PC-3 (cell line): ENCODE results near the gene MBOAT1. TPM values are rescaled to one million over a fixed set of nuclear protein-coding genes. Genes with fewer than 3 reads are reported as not detected.

ENCODE experiments used
- ATAC-seq: fragments of 200-7000 bp; cut with Tn5 transposase; 2 replicates; pipeline ENCODE4 v1.9.1; 2020; ENCODE audit warnings: mild to moderate bottlenecking, moderate library complexity
- BruUV-seq: library from RNA; stranded (reverse); fragments of 400-500 nt; replicated peaks from 2 replicates; lab custom pipeline; 2021; lab: Mats Ljungman, UMichigan
- CTCF ChIA-PET: fragments of 300-600 bp; sonication (Branson Sonifier 250); formaldehyde crosslinking; loops from one replicate; lab custom pipeline; 2022; ENCODE audit warnings: antibody characterized with exemption; lab: Charles Lee
- POLR2A ChIA-PET: fragments of 300-600 bp; sonication (Branson Sonifier 250); formaldehyde crosslinking; loops from one replicate; lab custom pipeline; 2022; ENCODE audit warnings: antibody characterized with exemption; ENCODE audit not compliant: unreplicated experiment; lab: Charles Lee
- DNase-seq: peaks from one replicate; pipeline ENCODE4 v3.0.0-alpha.2; 2015
- H2AFZ ChIP-seq: fragments of 300-600 bp; sonication (generic); 2 replicates; pipeline ENCODE4 v1.6.0; 2016; ENCODE audit warnings: antibody characterized with exemption, low read length
- H3F3A ChIP-seq: fragments of 300-600 bp; sonication (generic); one replicate; pipeline ENCODE4 v1.6.0; 2017; ENCODE audit warnings: antibody characterized with exemption, low read length, control low read depth, mild to moderate bottlenecking; ENCODE audit not compliant: unreplicated experiment
- H3K27ac ChIP-seq: fragments of 300-600 bp; sonication (generic); 2 replicates; pipeline ENCODE4 v1.5.1; 2016; ENCODE audit warnings: mild to moderate bottlenecking, low read length
- H3K27me3 ChIP-seq: fragments of 300-600 bp; sonication (generic); 2 replicates; pipeline ENCODE4 v1.6.1; 2016; ENCODE audit warnings: low read length, mixed read lengths
- H3K36me3 ChIP-seq: fragments of 300-600 bp; sonication (generic); 2 replicates; pipeline ENCODE4 v1.6.1; 2016; ENCODE audit warnings: low read depth, mixed run types, low read length, mixed read lengths
- H3K4me1 ChIP-seq: fragments of 300-600 bp; sonication (generic); 2 replicates; pipeline ENCODE4 v1.5.1; 2016; ENCODE audit warnings: low read length; ENCODE audit not compliant: insufficient read depth
- H3K4me2 ChIP-seq: fragments of 300-600 bp; sonication (generic); 2 replicates; pipeline ENCODE4 v1.6.0; 2016; ENCODE audit warnings: low read length
- H3K4me3 ChIP-seq: fragments of 300-600 bp; sonication (generic); 2 replicates; pipeline ENCODE4 v1.5.1; 2016; ENCODE audit warnings: mild to moderate bottlenecking, low read length, mixed read lengths
- H3K79me2 ChIP-seq: fragments of 300-600 bp; sonication (generic); 2 replicates; pipeline ENCODE4 v1.6.1; 2017; ENCODE audit warnings: low read length, mixed read lengths
- H3K9ac ChIP-seq: fragments of 300-600 bp; sonication (generic); 2 replicates; pipeline ENCODE4 v1.6.0; 2016; ENCODE audit warnings: mild to moderate bottlenecking, low read length
- H3K9me2 ChIP-seq: fragments of 300-600 bp; sonication (generic); replicated peaks from 2 replicates; pipeline ENCODE4 v1.6.1; 2016; ENCODE audit warnings: mixed run types, low read length, mixed read lengths
- H3K9me3 ChIP-seq: fragments of 300-600 bp; sonication (generic); 2 replicates; pipeline ENCODE4 v1.6.1; 2016; ENCODE audit warnings: low read length, mixed read lengths
- H4K20me1 ChIP-seq: fragments of 300-600 bp; sonication (generic); 2 replicates; pipeline ENCODE4 v1.6.1; 2016; ENCODE audit warnings: low read length, mixed read lengths
- EZH2 ChIP-seq: fragments of 300-600 bp; sonication (generic); IDR thresholded peaks from one replicate; pipeline ENCODE4 v1.6.1; 2017; ENCODE audit warnings: antibody characterized with exemption, mild to moderate bottlenecking, low read length; ENCODE audit not compliant: unreplicated experiment
- EZH2phosphoT487 ChIP-seq: fragments of 300-600 bp; sonication (generic); IDR thresholded peaks from 2 replicates; pipeline ENCODE4 v1.6.1; 2018; ENCODE audit warnings: mild to moderate bottlenecking, antibody characterized with exemption, low read length, borderline replicate concordance
- intact Hi-C: fragments of 100-400 bp; cut with micrococcal nuclease; formaldehyde crosslinking; loops from 2 replicates; pipeline ENCODE4 v1.9.0; 2023
- total RNA-seq: library from RNA; depleted of rRNA; stranded (reverse); fragments of >200 nt; gene quantifications from 2 replicates; pipeline ENCODE4 v1.2.3, GENCODE V29; 2014
- TF ChIP-seq, protein P1 (sequence below): fragments of 300-600 bp; sonication (generic); conservative IDR thresholded peaks from 2 replicates; pipeline ENCODE4 v1.5.1; 2017; ENCODE audit warnings: antibody characterized with exemption, low read depth, mild to moderate bottlenecking, low read length

MBOAT1 gene
- total RNA-seq, 1 experiment from 2014 or later = 8.4 TPM

DNA sequence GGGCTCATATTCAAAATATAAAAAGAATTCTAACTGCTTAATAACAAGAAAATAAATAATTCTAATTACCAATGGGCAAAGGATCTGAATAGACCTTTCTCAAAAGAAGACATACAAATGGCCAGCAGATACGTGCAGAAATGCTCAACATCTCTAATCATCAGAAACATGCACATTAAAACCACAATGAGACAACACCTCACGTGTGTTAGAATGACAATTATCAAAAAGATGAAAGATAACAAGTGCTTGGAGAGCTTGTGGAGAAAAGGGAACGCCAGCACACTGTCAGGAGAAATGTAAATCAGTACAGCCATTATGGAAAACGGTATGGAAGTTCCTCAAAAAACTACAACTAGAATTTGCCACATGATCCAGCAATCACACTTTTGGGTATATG is 53.6 kb downstream of the MBOAT1 start:
- Histone ChIP-seq H3K36me3 (no peaks in the 10 kb centered on the region), H3K9ac (no peak overlapping the region), H4K20me1 (no peaks in the 10 kb centered on the region), H3K27ac (no peak overlapping the region), H3K9me2 (no peaks in the 10 kb centered on the region), H3K79me2 (no peaks in the 10 kb centered on the region), H3K4me3 (no peak overlapping the region), H3K27me3 (no peaks in the 10 kb centered on the region), H3K4me1 (no peaks in the 10 kb centered on the region), H3K4me2 (no peak overlapping the region), H3K9me3 (no peaks in the 10 kb centered on the region), H2AFZ (no peak overlapping the region), H3F3A (no peaks in the 10 kb centered on the region)
- intact Hi-C loops = no loop called here
- no TSS peak for BruUV-seq
- no peak for DNase-seq
- no peak for ATAC-seq
- ChIA-PET POLR2A (no interaction called here), CTCF (no interaction called here)
- TF ChIP-seq EZH2 (no peak), EZH2phosphoT487 (no peak)
- TF ChIP-seq, protein P1, sequence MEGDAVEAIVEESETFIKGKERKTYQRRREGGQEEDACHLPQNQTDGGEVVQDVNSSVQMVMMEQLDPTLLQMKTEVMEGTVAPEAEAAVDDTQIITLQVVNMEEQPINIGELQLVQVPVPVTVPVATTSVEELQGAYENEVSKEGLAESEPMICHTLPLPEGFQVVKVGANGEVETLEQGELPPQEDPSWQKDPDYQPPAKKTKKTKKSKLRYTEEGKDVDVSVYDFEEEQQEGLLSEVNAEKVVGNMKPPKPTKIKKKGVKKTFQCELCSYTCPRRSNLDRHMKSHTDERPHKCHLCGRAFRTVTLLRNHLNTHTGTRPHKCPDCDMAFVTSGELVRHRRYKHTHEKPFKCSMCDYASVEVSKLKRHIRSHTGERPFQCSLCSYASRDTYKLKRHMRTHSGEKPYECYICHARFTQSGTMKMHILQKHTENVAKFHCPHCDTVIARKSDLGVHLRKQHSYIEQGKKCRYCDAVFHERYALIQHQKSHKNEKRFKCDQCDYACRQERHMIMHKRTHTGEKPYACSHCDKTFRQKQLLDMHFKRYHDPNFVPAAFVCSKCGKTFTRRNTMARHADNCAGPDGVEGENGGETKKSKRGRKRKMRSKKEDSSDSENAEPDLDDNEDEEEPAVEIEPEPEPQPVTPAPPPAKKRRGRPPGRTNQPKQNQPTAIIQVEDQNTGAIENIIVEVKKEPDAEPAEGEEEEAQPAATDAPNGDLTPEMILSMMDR = no peak

DNA sequence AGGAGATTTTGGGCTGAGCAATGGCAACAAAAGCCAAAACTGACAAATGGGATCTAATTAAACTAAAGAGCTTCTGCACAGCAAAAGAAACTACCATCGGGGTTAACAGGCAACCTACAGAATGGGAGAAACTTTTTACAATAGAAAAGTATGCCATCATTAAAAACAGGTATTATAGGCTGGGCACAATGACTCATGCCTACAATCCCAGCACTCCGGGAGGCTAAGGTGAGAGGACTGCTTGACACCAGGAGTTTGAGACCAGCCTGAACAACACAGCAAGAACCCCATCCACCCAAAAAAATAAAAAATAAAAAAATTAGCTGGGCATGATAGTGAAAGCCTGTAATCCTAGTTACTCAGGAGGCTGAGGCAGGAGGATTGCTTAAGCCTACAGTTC is 55.4 kb downstream of the MBOAT1 start:
- intact Hi-C loops = no loop called here
- Histone ChIP-seq H3K4me1 (no peaks in the 10 kb centered on the region), H3K9me2 (no peaks in the 10 kb centered on the region), H4K20me1 (no peaks in the 10 kb centered on the region), H3K79me2 (no peaks in the 10 kb centered on the region), H3K27ac (no peak overlapping the region), H3K27me3 (no peaks in the 10 kb centered on the region), H3F3A (no peaks in the 10 kb centered on the region), H3K9ac (no peak overlapping the region), H3K36me3 (no peaks in the 10 kb centered on the region), H2AFZ (no peak overlapping the region), H3K4me3 (no peak overlapping the region), H3K4me2 (no peak overlapping the region), H3K9me3 (no peaks in the 10 kb centered on the region)
- no peak for ATAC-seq
- POLR2A ChIA-PET = no interaction called here
- no TSS peak for BruUV-seq
- DNase-seq = peak; percentile 14
- CTCF ChIA-PET = no interaction called here
- TF ChIP-seq, protein P1 = no peak
- TF ChIP-seq EZH2 (no peak), EZH2phosphoT487 (no peak)

DNA sequence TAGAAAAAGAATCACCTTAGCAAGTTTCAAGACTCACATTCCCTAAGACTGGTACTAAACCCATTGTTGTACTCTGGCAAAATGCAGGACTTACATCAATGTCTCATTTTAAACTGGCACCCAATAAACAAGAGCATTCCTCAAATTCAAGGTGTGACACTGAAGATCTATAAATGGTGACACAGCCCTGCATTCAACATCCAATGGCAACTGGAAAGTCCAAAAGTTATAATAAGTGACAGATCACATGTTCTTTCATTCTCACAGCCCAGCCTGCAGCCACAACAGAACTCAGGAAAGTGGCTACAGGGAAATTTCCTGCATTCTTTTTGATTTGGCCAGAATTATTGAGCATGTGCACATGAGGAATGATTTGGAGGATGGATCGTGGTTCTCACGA is 57.5 kb downstream of the MBOAT1 start:
- Histone ChIP-seq H3K9me2 (no peaks in the 10 kb centered on the region), H3K4me1 (no peaks in the 10 kb centered on the region), H3K27me3 (no peaks in the 10 kb centered on the region), H2AFZ (no peak overlapping the region), H3K9me3 (no peaks in the 10 kb centered on the region), H3K4me2 (no peak overlapping the region), H3F3A (no peaks in the 10 kb centered on the region), H3K4me3 (no peak overlapping the region), H3K36me3 (no peaks in the 10 kb centered on the region), H3K79me2 (no peaks in the 10 kb centered on the region), H4K20me1 (no peaks in the 10 kb centered on the region), H3K27ac (no peak overlapping the region), H3K9ac (no peak overlapping the region)
- no peak for ATAC-seq
- no TSS peak for BruUV-seq
- POLR2A ChIA-PET = no interaction called here
- TF ChIP-seq, protein P1 = no peak
- TF ChIP-seq EZH2 = no peak
- no peak for TF ChIP-seq EZH2phosphoT487
- intact Hi-C loops = no loop called here
- DNase-seq = no peak
- CTCF ChIA-PET = no interaction called here
